Esophagus squamous epithelium (tissue), 5 donors: ENCODE data around the gene CYP2C19. TPM values are rescaled to one million over a fixed set of nuclear protein-coding genes. Genes with fewer than 3 reads are reported as not detected.

ENCODE experiments used
- DNase-seq: peaks from one replicate; lab custom pipeline; 2025; lab: John Stamatoyannopoulos, UW
- H3K27ac ChIP-seq, 4 donors: fragments of 200-600 bp; sonication (generic); one replicate each; pipeline ENCODE4 v1.5.1; 2016 to 2019; ENCODE audit warnings: mild to moderate bottlenecking in 1 of 4
- H3K27me3 ChIP-seq, 4 donors: fragments of 200-600 bp; sonication (generic); 1 replicate in 3 of 4; 2 replicates in 1 of 4; pipeline versions ENCODE4 v1.5.1 to v1.6.0; 2017 to 2021; ENCODE audit warnings: antibody characterized with exemption in 1 of 4
- H3K36me3 ChIP-seq, 3 donors: fragments of 200-600 bp; sonication (generic); one replicate each; pipeline ENCODE4 v1.5.1; 2016 to 2019
- H3K4me1 ChIP-seq, 3 donors: fragments of 200-600 bp; sonication (generic); one replicate each; pipeline ENCODE4 v1.5.1; 2017 to 2019
- H3K4me3 ChIP-seq, 4 donors: fragments of 200-600 bp; sonication (generic); 1 replicate in 3 of 4; 2 replicates in 1 of 4; pipeline ENCODE4 v1.5.1; 2016 to 2019; ENCODE audit warnings: mild to moderate bottlenecking in 2 of 4, moderate library complexity in 1 of 4
- H3K9me3 ChIP-seq, 3 donors: fragments of 200-600 bp; sonication (generic); one replicate each; pipeline ENCODE4 v1.5.1; 2016 to 2019
- CTCF ChIP-seq, 6 experiments: fragments of 450-650 bp in 4 of 6; fragments of 200-600 bp in 2 of 6; sonication (generic) in 2 of 6; IDR thresholded peaks; one replicate each; pipeline ENCODE4 v1.5.1; 2016 to 2019; ENCODE audit warnings: antibody characterized with exemption in 6 of 6, mild to moderate bottlenecking in 4 of 6, moderate library complexity in 4 of 6
- POLR2A ChIP-seq, 4 donors: fragments of 450-650 bp; IDR thresholded peaks; one replicate each; pipeline ENCODE4 v1.6.1; 2017; ENCODE audit warnings: antibody characterized with exemption in 4 of 4, mild to moderate bottlenecking in 4 of 4, moderate library complexity in 3 of 4
- WGBS, 2 donors: methylation state at CpG; one replicate each; pipeline ENCODE4 v1.1.5; 2018; 5-methylcytosine and 5-hydroxymethylcytosine counted together
- intact Hi-C: fragments of 100-400 bp; cut with DNase I; formaldehyde crosslinking; loops from one replicate; pipeline ENCODE4 v1.15.0; 2022
- total RNA-seq, 4 donors: library from RNA; depleted of rRNA; stranded (reverse); fragments of >200 nt; gene quantifications; one replicate each; pipeline ENCODE4 v1.1.0, GENCODE V29; 2016
- donor health status: DM: yes; HTN: yes; CAD: no.

CYP2C19 gene
- total RNA-seq: 1 to 10 TPM; 1.1 to 5.0 (median 2.7) TPM

DNA sequence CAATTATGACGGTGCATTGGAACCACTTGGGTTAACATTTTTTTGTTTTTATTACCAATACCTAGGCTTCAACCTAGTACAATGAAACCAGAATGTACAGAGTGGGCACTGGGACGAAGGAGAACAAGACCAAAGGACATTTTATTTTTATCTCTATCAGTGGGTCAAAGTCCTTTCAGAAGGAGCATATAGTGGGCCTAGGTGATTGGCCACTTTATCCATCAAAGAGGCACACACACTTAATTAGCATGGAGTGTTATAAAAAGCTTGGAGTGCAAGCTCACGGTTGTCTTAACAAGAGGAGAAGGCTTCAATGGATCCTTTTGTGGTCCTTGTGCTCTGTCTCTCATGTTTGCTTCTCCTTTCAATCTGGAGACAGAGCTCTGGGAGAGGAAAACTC is at the start of gene CYP2C19:
CYP2C19 (plus strand) TSS at position 289 of the 400 bp plus-strand sequence; CDS start at position 314, 25 bp downstream.
- WGBS, 2 donors: 62 to 73% methylated on average over 3 of the region's 3 CpGs
- H3K36me3 ChIP-seq: no peaks in the 10 kb centered on the region
- H3K27ac ChIP-seq: no peak within 1 kb of the TSS
- H3K4me1 ChIP-seq: no peaks in the 10 kb centered on the region
- no peaks in the 10 kb centered on the region for H3K9me3 ChIP-seq
- H3K27me3 ChIP-seq: no peaks in the 10 kb centered on the region
- no peak for DNase-seq
- TF ChIP-seq CTCF (IDR thresholded peaks at IDR 0.05) (no peak), POLR2A (IDR thresholded peaks at IDR 0.05) (no peak)
- intact Hi-C loops: no loop called here
- H3K4me3 ChIP-seq: no peak within 1 kb of the TSS

DNA sequence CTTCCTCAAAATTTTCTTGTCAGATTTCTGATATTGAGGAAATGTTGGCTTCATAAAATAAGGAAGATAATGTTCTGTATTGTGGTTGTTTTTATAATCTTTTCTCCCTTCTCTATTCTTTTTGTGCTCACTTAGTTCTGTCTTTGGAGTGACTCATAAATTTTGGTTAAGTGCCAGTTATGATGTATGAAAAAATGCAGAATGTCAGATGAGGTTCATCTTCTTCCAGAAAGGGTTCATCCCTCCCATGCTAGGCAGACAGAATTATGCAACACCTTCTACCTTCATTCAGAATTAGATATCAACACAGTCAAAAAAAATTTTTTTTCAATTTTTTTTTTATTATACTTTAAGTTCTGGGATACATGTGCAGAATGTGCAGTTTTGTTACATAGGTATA is 36.6 kb upstream of the CYP2C19 start:
- TF ChIP-seq POLR2A (IDR thresholded peaks at IDR 0.05): no peak
- TF ChIP-seq CTCF (IDR thresholded peaks at IDR 0.05): no peak
- Histone ChIP-seq H3K9me3 (no peaks in the 10 kb centered on the region), H3K27ac (no peak overlapping the region), H3K27me3 (no peaks in the 10 kb centered on the region), H3K36me3 (peaks cover 0 to 25% (median 0%) of the 10 kb centered on the region in 3 donors), H3K4me3 (no peak overlapping the region), H3K4me1 (no peaks in the 10 kb centered on the region)
- DNase-seq: no peak
- intact Hi-C loops: no loop called here

DNA sequence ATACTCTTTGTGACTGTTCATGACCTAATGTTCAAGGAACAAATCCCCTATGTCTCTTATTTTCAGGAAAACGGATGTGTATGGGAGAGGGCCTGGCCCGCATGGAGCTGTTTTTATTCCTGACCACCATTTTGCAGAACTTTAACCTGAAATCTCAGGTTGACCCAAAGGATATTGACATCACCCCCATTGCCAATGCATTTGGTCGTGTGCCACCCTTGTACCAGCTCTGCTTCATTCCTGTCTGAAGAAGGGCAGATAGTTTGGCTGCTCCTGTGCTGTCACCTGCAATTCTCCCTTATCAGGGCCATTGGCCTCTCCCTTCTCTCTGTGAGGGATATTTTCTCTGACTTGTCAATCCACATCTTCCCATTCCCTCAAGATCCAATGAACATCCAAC is 27.3 kb upstream of the CYP2C19 start:
- WGBS, 2 donors: 76 to 85% methylated on average over 2 to 3 of the region's 3 CpGs
- H3K27me3 ChIP-seq: no peaks in the 10 kb centered on the region
- H3K4me1 ChIP-seq: no peaks in the 10 kb centered on the region
- intact Hi-C loops: no loop called here
- H3K36me3 ChIP-seq: no peaks in the 10 kb centered on the region
- peaks cover 0 to 5% (median 0%) of the 10 kb centered on the region in 3 donors for H3K9me3 ChIP-seq
- TF ChIP-seq POLR2A (IDR thresholded peaks at IDR 0.05) (no peak), CTCF (IDR thresholded peaks at IDR 0.05) (no peak)
- no peak overlapping the region for H3K4me3 ChIP-seq
- DNase-seq: no peak
- H3K27ac ChIP-seq: no peak overlapping the region

- intact Hi-C loops: no loop called here
- no peak for DNase-seq
- H3K9me3 ChIP-seq: peaks cover 0 to 30% (median 8%) of the 10 kb centered on the region in 3 donors
- H3K36me3 ChIP-seq: peaks cover 0 to 18% (median 0%) of the 10 kb centered on the region in 3 donors
- 53 to 61% methylated on average over 2 of the region's 2 CpGs for WGBS, 2 donors
- TF ChIP-seq CTCF (IDR thresholded peaks at IDR 0.05): no peak
- TF ChIP-seq POLR2A (IDR thresholded peaks at IDR 0.05): no peak
- H3K27ac ChIP-seq: no peak overlapping the region
- no peaks in the 10 kb centered on the region for H3K4me1 ChIP-seq
- no peaks in the 10 kb centered on the region for H3K27me3 ChIP-seq
- H3K4me3 ChIP-seq: no peak overlapping the region
These were observed 23.9 kb upstream of the CYP2C19 start for GRCh38 chr10:94738588-94738987.

DNA sequence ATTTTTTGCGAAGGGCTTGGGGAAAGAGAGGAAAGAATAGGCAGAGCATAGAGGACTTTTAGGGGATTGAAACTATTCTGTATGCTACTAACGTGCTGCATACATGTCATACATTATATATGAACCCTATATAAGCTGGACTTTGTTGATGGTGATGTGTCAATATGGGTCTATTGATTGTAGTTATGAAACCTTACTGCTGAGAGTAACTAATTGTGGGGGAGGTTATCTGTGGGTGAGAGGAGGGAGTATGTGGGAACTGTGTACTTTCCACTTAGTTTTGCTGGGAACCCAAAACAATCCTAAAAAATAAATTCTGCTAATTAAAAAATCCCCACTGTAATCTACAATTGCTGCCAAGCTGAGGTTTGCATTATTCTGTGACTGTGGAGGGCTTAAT is 15.3 kb upstream of the CYP2C19 start:
- H3K4me3 ChIP-seq: no peak overlapping the region
- no peak overlapping the region for H3K27ac ChIP-seq
- H3K27me3 ChIP-seq: no peaks in the 10 kb centered on the region
- H3K36me3 ChIP-seq: peaks cover 0 to 25% (median 0%) of the 10 kb centered on the region in 3 donors
- no peak for DNase-seq
- peaks cover 0 to 17% (median 17%) of the 10 kb centered on the region in 3 donors for H3K9me3 ChIP-seq
- TF ChIP-seq POLR2A (IDR thresholded peaks at IDR 0.05) (no peak), CTCF (IDR thresholded peaks at IDR 0.05) (no peak)
- H3K4me1 ChIP-seq: no peaks in the 10 kb centered on the region
- intact Hi-C loops: no loop called here
- 51 to 63% methylated on average over 2 of the region's 2 CpGs for WGBS, 2 donors
